GM21360 (cell line): ENCODE results near the gene TBC1D26.
"Not testable (repeated sequence)": the region's sequence is repeated elsewhere in the genome, so short reads cannot be mapped to it uniquely, and the experiment has no call there.

Experiments used
- ATAC-seq: cut with Tn5 transposase; IDR thresholded peaks from one replicate; pipeline ENCODE4 v1.9.1; 2021; ENCODE audit warnings: mild to moderate bottlenecking, moderate library complexity; ENCODE audit not compliant: unreplicated experiment

TBC1D26 gene

GRCh38 chr17:15742921-15743320, 10.8 kb downstream of the TBC1D26 start:
- ATAC-seq = no peak

- no peak for ATAC-seq
Observed at GRCh38 chr17:15744074-15744676, 12.1 kb downstream of the TBC1D26 start.

- no peak for ATAC-seq
Observed at GRCh38 chr17:15744885-15745284, 12.8 kb downstream of the TBC1D26 start.

- not testable (repeated sequence) for ATAC-seq
Observed at GRCh38 chr17:15749403-15749802, 17.3 kb downstream of the TBC1D26 start.

GRCh38 chr17:15768865-15769533, 36.9 kb downstream of the TBC1D26 start:
- not testable (repeated sequence) for ATAC-seq

- not testable (repeated sequence) for ATAC-seq
Observed at GRCh38 chr17:15770679-15771078, 38.6 kb downstream of the TBC1D26 start.

- ATAC-seq = no peak
Observed at GRCh38 chr17:15776871-15777270, 44.8 kb downstream of the TBC1D26 start.

GRCh38 chr17:15777297-15777696, 45.2 kb downstream of the TBC1D26 start:
- ATAC-seq = no peak

- ATAC-seq = no peak
Observed at GRCh38 chr17:15777717-15778116, 45.6 kb downstream of the TBC1D26 start.

GRCh38 chr17:15779119-15779518, 47.0 kb downstream of the TBC1D26 start:
- no peak for ATAC-seq

- ATAC-seq = no peak
Observed at GRCh38 chr17:15780188-15780587, 48.1 kb downstream of the TBC1D26 start.

- ATAC-seq = no peak
Observed at GRCh38 chr17:15782866-15783265, 50.8 kb downstream of the TBC1D26 start.

- ATAC-seq = no peak
Observed at GRCh38 chr17:15783461-15783860, 51.4 kb downstream of the TBC1D26 start.

GRCh38 chr17:15784351-15784750, 52.3 kb downstream of the TBC1D26 start:
- not testable (repeated sequence) for ATAC-seq

GRCh38 chr17:15787363-15788075, 55.4 kb downstream of the TBC1D26 start:
- ATAC-seq = not testable (repeated sequence)

- ATAC-seq = not testable (repeated sequence)
Observed at GRCh38 chr17:15788365-15788764, 56.3 kb downstream of the TBC1D26 start.
